CD14-positive monocyte (primary cell): ENCODE results near the gene SLC35E1. TPM values are rescaled to one million over a fixed set of nuclear protein-coding genes. Genes with fewer than 3 reads are reported as not detected.

Experiments used
- DNase-seq, 3 donors: peaks; one replicate each; pipeline ENCODE4 v3.0.0-alpha.2; 2011 to 2022
- H2AFZ ChIP-seq: 2 replicates; pipeline ENCODE4 v1.6.0; 2012; ENCODE audit warnings: mild to moderate bottlenecking, low read depth, low read length, inconsistent platforms; ENCODE audit not compliant: insufficient read depth, poor library complexity, severe bottlenecking
- H3K27ac ChIP-seq, 2 donors: 1 replicate in 1 of 2; 2 replicates in 1 of 2; pipeline ENCODE4 v1.5.1; 2012 to 2013; ENCODE audit warnings: low read length in 2 of 2, control low read depth in 1 of 2, inconsistent platforms in 1 of 2, low read depth in 1 of 2, mild to moderate bottlenecking in 1 of 2
- H3K27me3 ChIP-seq, 2 donors: one replicate each; pipeline versions ENCODE4 v1.6.0 to v1.6.1; 2011 to 2013; ENCODE audit warnings: low read length in 2 of 2; ENCODE audit not compliant: control insufficient read depth in 2 of 2, insufficient read depth in 2 of 2
- H3K36me3 ChIP-seq, 2 donors: replicated peaks in 1 of 2; 1 replicate in 1 of 2; 2 replicates in 1 of 2; pipeline versions ENCODE4 v1.5.1 to v1.6.1; 2012 to 2013; ENCODE audit warnings: low read length in 2 of 2, control low read depth in 1 of 2, inconsistent platforms in 1 of 2, mild to moderate bottlenecking in 1 of 2; ENCODE audit not compliant: insufficient read depth in 2 of 2, control insufficient read depth in 1 of 2
- H3K4me1 ChIP-seq, 2 donors: 1 replicate in 1 of 2; 2 replicates in 1 of 2; pipeline versions ENCODE4 v1.5.1 to v1.6.1; 2012 to 2013; ENCODE audit warnings: low read length in 2 of 2, control low read depth in 1 of 2, inconsistent platforms in 1 of 2, mild to moderate bottlenecking in 1 of 2, moderate library complexity in 1 of 2; ENCODE audit not compliant: insufficient read depth in 2 of 2, control insufficient read depth in 1 of 2
- H3K4me2 ChIP-seq: replicated peaks from 2 replicates; pipeline ENCODE3; 2012; ENCODE audit warnings: low read length, moderate library complexity, mild to moderate bottlenecking; ENCODE audit not compliant: poor library complexity, severe bottlenecking; ENCODE audit errors: extremely low read depth
- H3K4me3 ChIP-seq, 3 experiments: fragments of 200-600 bp in 1 of 3; sonication (generic) in 1 of 3; replicated peaks in 1 of 3; 1 replicate in 2 of 3; 2 replicates in 1 of 3; pipeline ENCODE4 v1.5.1; 2011 to 2013; ENCODE audit warnings: low read length in 3 of 3, mild to moderate bottlenecking in 3 of 3, control low read depth in 2 of 3, low read depth in 2 of 3, inconsistent platforms in 1 of 3, moderate library complexity in 1 of 3
- H3K79me2 ChIP-seq: 2 replicates; pipeline ENCODE4 v1.6.0; 2012; ENCODE audit warnings: mild to moderate bottlenecking, control low read depth, inconsistent platforms, low read length, moderate library complexity; ENCODE audit not compliant: insufficient read depth
- H3K9ac ChIP-seq: 2 replicates; pipeline ENCODE4 v1.6.0; 2017; ENCODE audit warnings: low read length, mild to moderate bottlenecking; ENCODE audit not compliant: insufficient read depth, poor library complexity, severe bottlenecking
- H3K9me3 ChIP-seq, 2 donors: replicated peaks in 1 of 2; 1 replicate in 1 of 2; 2 replicates in 1 of 2; pipeline versions ENCODE4 v1.5.1 to v1.6.1; 2012 to 2013; ENCODE audit warnings: low read length in 2 of 2, control low read depth in 1 of 2; ENCODE audit not compliant: control insufficient read depth in 1 of 2, insufficient read depth in 1 of 2
- H4K20me1 ChIP-seq: 2 replicates; pipeline ENCODE4 v1.6.0; 2012; ENCODE audit warnings: mild to moderate bottlenecking, low read length, control low read depth, moderate library complexity; ENCODE audit not compliant: insufficient read depth
- H3K27ac Mint-ChIP-seq, 7 donors: one replicate each; pipeline ENCODE4 v1.8.0; 2020; ENCODE audit warnings: mild to moderate bottlenecking in 7 of 7, mixed read lengths in 7 of 7, moderate library complexity in 6 of 7, inconsistent platforms in 2 of 7
- H3K27me3 Mint-ChIP-seq, 3 donors: one replicate each; pipeline ENCODE4 v1.8.0; 2021 to 2022; ENCODE audit warnings: low read depth in 3 of 3, mild to moderate bottlenecking in 3 of 3, mixed read lengths in 3 of 3, moderate library complexity in 3 of 3, inconsistent platforms in 1 of 3
- H3K36me3 Mint-ChIP-seq, 2 donors: one replicate each; pipeline ENCODE4 v1.8.0; 2020; ENCODE audit warnings: mixed read lengths in 2 of 2, inconsistent platforms in 1 of 2, mild to moderate bottlenecking in 1 of 2
- H3K4me1 Mint-ChIP-seq: one replicate; pipeline ENCODE4 v1.8.0; 2020; ENCODE audit warnings: mild to moderate bottlenecking, mixed read lengths
- H3K4me3 Mint-ChIP-seq, 2 donors: one replicate each; pipeline ENCODE4 v1.8.0; 2020; ENCODE audit warnings: mild to moderate bottlenecking in 2 of 2, mixed read lengths in 2 of 2, moderate library complexity in 1 of 2
- H3K9me3 Mint-ChIP-seq, 7 donors: one replicate each; pipeline ENCODE4 v1.8.0; 2020 to 2022; ENCODE audit warnings: mixed read lengths in 7 of 7, mild to moderate bottlenecking in 6 of 7, moderate library complexity in 6 of 7, inconsistent platforms in 2 of 7
- CTCF ChIP-seq: fragments of 200-600 bp; IDR thresholded peaks from one replicate; pipeline ENCODE4 v1.8.0; 2022; ENCODE audit warnings: antibody characterized with exemption, mild to moderate bottlenecking
- WGBS: methylation state at CpG from one replicate; pipeline ENCODE4 v1.1.5; 2013; ENCODE audit warnings: missing lambda C conversion rate; ENCODE audit not compliant: insufficient coverage; 5-methylcytosine and 5-hydroxymethylcytosine counted together
- intact Hi-C, 2 donors: fragments of 100-400 bp; cut with micrococcal nuclease; formaldehyde crosslinking; loops; one replicate each; pipeline versions ENCODE4 v1.15.0 to v1.15.1; 2023
- polyA plus RNA-seq, 3 donors: library from polyadenylated mRNA; depleted of rRNA in 1 of 3; unstranded in 2 of 3; stranded (reverse) in 1 of 3; fragments of 300-500 nt in 2 of 3; fragments of >200 nt in 1 of 3; fragmentation: Illumina TruSeq in 2 of 3; gene quantifications; 1 replicate in 2 of 3; 2 replicates in 1 of 3; pipeline ENCODE4 v1.2.3, GENCODE V29; 2012 to 2021

SLC35E1 gene
- polyA plus RNA-seq, 3 donors = 12.1 to 28.8 (median 13.5) TPM

- no peaks in the 10 kb centered on the region for H3K9me3 ChIP-seq
- no peak for DNase-seq
- Mint-ChIP-seq H3K4me1 (peaks cover 39% of the 10 kb centered on the region), H3K27me3 (peaks cover 0 to 2% (median 0%) of the 10 kb centered on the region in 3 donors), H3K27ac (peak overlapping the region; percentile 40 to 86 (median 70)), H3K9me3 (no peaks in the 10 kb centered on the region), H3K36me3 (peaks cover 8 to 24% of the 10 kb centered on the region in 2 donors), H3K4me3 (peak overlapping the region in 1 of 2 donors; percentile 67)
- TF ChIP-seq CTCF = no peak
- H3K27ac ChIP-seq = peak overlapping the region; percentile 11 to 55
- 78% methylated on average over 8 of the region's 8 CpGs for WGBS
- H3K9ac ChIP-seq = no peak overlapping the region
- intact Hi-C loops = no loop called here
- no peak overlapping the region for H2AFZ ChIP-seq
- H3K79me2 ChIP-seq = peaks cover 99% of the 10 kb centered on the region
- peak overlapping the region in 1 of 3 experiments; percentile 36 for H3K4me3 ChIP-seq
- peaks cover 22 to 29% of the 10 kb centered on the region in 2 donors for H3K4me1 ChIP-seq
- H3K36me3 ChIP-seq = no peaks in the 10 kb centered on the region
- peak overlapping the region; percentile 32 for H3K4me2 ChIP-seq
- no peaks in the 10 kb centered on the region for H3K27me3 ChIP-seq
- peaks cover 99% of the 10 kb centered on the region for H4K20me1 ChIP-seq
Observed at GRCh38 chr19:16595097-16595496, 22.9 kb upstream of the SLC35E1 start.

- peak overlapping the region; percentile 32 for H3K4me2 ChIP-seq
- H3K27ac ChIP-seq = peak overlapping the region; percentile 11 to 55
- Mint-ChIP-seq H3K27me3 (peaks cover 0 to 2% (median 0%) of the 10 kb centered on the region in 3 donors), H3K4me1 (peaks cover 43% of the 10 kb centered on the region), H3K4me3 (peak overlapping the region in 1 of 2 donors; percentile 67), H3K9me3 (no peaks in the 10 kb centered on the region), H3K36me3 (peaks cover 8 to 24% of the 10 kb centered on the region in 2 donors), H3K27ac (peak overlapping the region; percentile 1 to 86 (median 70))
- H3K9me3 ChIP-seq = no peaks in the 10 kb centered on the region
- peaks cover 99% of the 10 kb centered on the region for H4K20me1 ChIP-seq
- H3K4me3 ChIP-seq = peak overlapping the region in 1 of 3 experiments; percentile 36
- H3K79me2 ChIP-seq = peaks cover 99% of the 10 kb centered on the region
- peaks cover 22 to 33% of the 10 kb centered on the region in 2 donors for H3K4me1 ChIP-seq
- intact Hi-C loops = no loop called here
- TF ChIP-seq CTCF = no peak
- no peaks in the 10 kb centered on the region for H3K27me3 ChIP-seq
- DNase-seq = peak in 2 of 3 donors; percentile 14 to 36
- H3K36me3 ChIP-seq = no peaks in the 10 kb centered on the region
- WGBS = 8% methylated on average over 5 of the region's 5 CpGs
- H2AFZ ChIP-seq = no peak overlapping the region
- no peak overlapping the region for H3K9ac ChIP-seq
Observed at GRCh38 chr19:16594681-16595091, 22.5 kb upstream of the SLC35E1 start.
